HepG2 (cell line): Measurements from ENCODE around the gene GYPC. TPM values are rescaled to one million over a fixed set of nuclear protein-coding genes. Genes with fewer than 3 reads are reported as not detected.
A peak's percentile ranks its signal among the peaks of the same experiment; 100 is the strongest.

ENCODE experiments used
- ATAC-seq: fragments of 200-7000 bp; cut with Tn5 transposase; 3 replicates; pipeline ENCODE4 v1.9.1; 2020; ENCODE audit warnings: mild to moderate bottlenecking, moderate library complexity
- BruUV-seq: library from RNA; stranded (reverse); fragments of 400-500 nt; replicated peaks from 2 replicates; lab custom pipeline; 2021; lab: Mats Ljungman, UMichigan
- CTCF ChIA-PET: fragments of 300-600 bp; formaldehyde crosslinking; extraction: SDS; loops from one replicate; lab custom pipeline; 2021; ENCODE audit warnings: low total read pairs, inconsistent platforms, low intra/inter-chr PET ratio; lab: Yijun Ruan, JAX
- POLR2A ChIA-PET: fragments of 350-600 bp; sonication (Branson Sonifier 250); formaldehyde crosslinking; loops from one replicate; lab custom pipeline; 2020; ENCODE audit warnings: antibody characterized with exemption, inconsistent platforms; lab: Yijun Ruan, JAX
- DNase-seq: peaks from one replicate; pipeline ENCODE4 v3.0.0-alpha.2; 2015; ENCODE audit warnings: low spot score
- FAIRE-seq: peaks from 3 replicates; lab custom pipeline; 2011; peaks lifted over from hg19 to GRCh38; lab: Jason Lieb, UNC
- H2AFZ ChIP-seq: one replicate; pipeline ENCODE4 v1.6.1; 2011; ENCODE audit warnings: low read length, inconsistent platforms
- H3K27ac ChIP-seq: fragments of 300-600 bp; 3 replicates; pipeline ENCODE4 v1.8.0; 2011; ENCODE audit warnings: mixed run types, mild to moderate bottlenecking, mixed read lengths, low read length, inconsistent platforms; ENCODE audit not compliant: insufficient read depth; ENCODE audit errors: extremely low read length
- H3K27me3 ChIP-seq, 2 experiments: fragments of 200-600 bp in 1 of 2; 2 replicates in 1 of 2; 3 replicates in 1 of 2; pipeline versions ENCODE4 v1.6.0 to v1.8.0; 2011; ENCODE audit warnings: low read length in 2 of 2, mild to moderate bottlenecking in 2 of 2, moderate library complexity in 2 of 2, inconsistent platforms in 1 of 2; ENCODE audit not compliant: insufficient read depth in 2 of 2, control insufficient read depth in 1 of 2
- H3K36me3 ChIP-seq, 2 experiments: fragments of 200-600 bp in 1 of 2; replicated peaks in 1 of 2; 2 replicates in 1 of 2; 3 replicates in 1 of 2; pipeline versions ENCODE4 v1.5.1 to v1.8.0; 2011; ENCODE audit warnings: low read length in 2 of 2, inconsistent platforms in 1 of 2; ENCODE audit not compliant: insufficient read depth in 2 of 2, control insufficient read depth in 1 of 2
- H3K4me1 ChIP-seq: 2 replicates; pipeline ENCODE4 v1.5.1; 2012; ENCODE audit warnings: low read length, inconsistent platforms; ENCODE audit not compliant: insufficient read depth
- H3K4me2 ChIP-seq: 2 replicates; pipeline ENCODE4 v1.6.0; 2011; ENCODE audit warnings: low read depth, low read length, inconsistent platforms
- H3K4me3 ChIP-seq, 3 experiments: fragments of 200-600 bp in 1 of 3; sonication (generic), shearing (Covaris generic) in 1 of 3; replicated peaks in 1 of 3; 2 replicates each; pipeline ENCODE4 v1.5.1; 2011 to 2016; ENCODE audit warnings: low read length in 3 of 3, inconsistent platforms in 2 of 3, low read depth in 2 of 3, mild to moderate bottlenecking in 2 of 3, control low read depth in 1 of 3, mixed read lengths in 1 of 3; ENCODE audit not compliant: insufficient read depth in 1 of 3
- H3K79me2 ChIP-seq: one replicate; pipeline ENCODE4 v1.6.1; 2011; ENCODE audit warnings: low read length, inconsistent platforms; ENCODE audit not compliant: insufficient read depth
- H3K9ac ChIP-seq: 2 replicates; pipeline ENCODE4 v1.6.0; 2011; ENCODE audit warnings: mild to moderate bottlenecking, low read depth, low read length, inconsistent platforms; ENCODE audit not compliant: insufficient read depth
- H3K9me3 ChIP-seq: 2 replicates; pipeline ENCODE4 v1.5.1; 2012; ENCODE audit warnings: mild to moderate bottlenecking, low read length
- H4K20me1 ChIP-seq: 2 replicates; pipeline ENCODE4 v1.6.0; 2011; ENCODE audit warnings: inconsistent platforms, mild to moderate bottlenecking, low read length, moderate library complexity; ENCODE audit not compliant: insufficient read depth
- ATF7 ChIP-seq, 2 experiments: fragments of 450-650 bp in 1 of 2; sonication (generic) in 1 of 2; formaldehyde crosslinking in 1 of 2; IDR thresholded peaks; 2 replicates each; pipeline versions ENCODE4 v1.4.0 to v1.6.1; 2016 to 2020; ENCODE audit warnings: antibody characterized with exemption in 1 of 2, mild to moderate bottlenecking in 1 of 2, missing genetic modification reagents in 1 of 2
- FOXA1 ChIP-seq, 2 experiments: fragments of 450-650 bp in 1 of 2; sonication (generic) in 1 of 2; formaldehyde crosslinking in 1 of 2; IDR thresholded peaks; 2 replicates each; pipeline versions ENCODE4 v1.4.0 to v1.6.1; 2016 to 2020; ENCODE audit warnings: missing genetic modification reagents in 1 of 2
- FOXP1 ChIP-seq, 2 experiments: fragments of 450-650 bp in 1 of 2; IDR thresholded peaks; 2 replicates each; pipeline ENCODE4 v1.6.1; 2017 to 2018; ENCODE audit warnings: antibody characterized with exemption in 1 of 2
- LCORL ChIP-seq, 2 experiments: fragments of 450-650 bp in 1 of 2; sonication (generic) in 1 of 2; formaldehyde crosslinking in 1 of 2; IDR thresholded peaks; 2 replicates each; pipeline versions ENCODE4 v1.5.0 to v1.6.1; 2017 to 2020; ENCODE audit warnings: antibody characterized with exemption in 1 of 2, missing genetic modification reagents in 1 of 2
- MBNL3 ChIP-seq: fragments of 250-450 bp; sonication (Bioruptor Pico); conservative IDR thresholded peaks from 2 replicates; pipeline ENCODE4 v1.8.0; 2022; ENCODE audit warnings: mild to moderate bottlenecking, inconsistent platforms
- MNT ChIP-seq: fragments of 450-650 bp; IDR thresholded peaks from 2 replicates; pipeline ENCODE4 v1.6.1; 2016
- NBN ChIP-seq: fragments of 450-650 bp; conservative IDR thresholded peaks from 2 replicates; pipeline ENCODE4 v1.6.1; 2017
- NFYB ChIP-seq: sonication (generic); formaldehyde crosslinking; IDR thresholded peaks from 2 replicates; pipeline ENCODE4 v1.4.0; 2020; ENCODE audit warnings: missing genetic modification reagents
- NONO ChIP-seq, 2 experiments: fragments of 450-650 bp in 1 of 2; sonication (generic) in 1 of 2; formaldehyde crosslinking in 1 of 2; IDR thresholded peaks in 1 of 2; conservative IDR thresholded peaks in 1 of 2; 2 replicates each; pipeline versions ENCODE4 v1.6.1 to v1.8.0; 2017 to 2022; ENCODE audit warnings: mild to moderate bottlenecking in 1 of 2, missing genetic modification reagents in 1 of 2, moderate library complexity in 1 of 2
- NR0B2 ChIP-seq: sonication (generic); formaldehyde crosslinking; IDR thresholded peaks from 2 replicates; pipeline ENCODE4 v1.4.0; 2020; ENCODE audit warnings: mild to moderate bottlenecking, missing genetic modification reagents
- PHB2 ChIP-seq: fragments of 450-650 bp; IDR thresholded peaks from 2 replicates; pipeline ENCODE4 v1.6.1; 2018; ENCODE audit not compliant: partially characterized antibody
- RAD51 ChIP-seq: fragments of 450-650 bp; IDR thresholded peaks from 2 replicates; pipeline ENCODE4 v1.6.1; 2016; ENCODE audit warnings: borderline replicate concordance
- SMC3 ChIP-seq: IDR thresholded peaks from 2 replicates; pipeline ENCODE4 v1.6.1; 2011; ENCODE audit warnings: low read length, improper control_type of control experiment
- SOX6 ChIP-seq, 2 experiments: fragments of 450-650 bp in 1 of 2; sonication (generic) in 1 of 2; formaldehyde crosslinking in 1 of 2; IDR thresholded peaks; 2 replicates each; pipeline versions ENCODE4 v1.4.0 to v1.6.1; 2017 to 2020; ENCODE audit warnings: antibody characterized with exemption in 1 of 2, mild to moderate bottlenecking in 1 of 2, missing genetic modification reagents in 1 of 2
- TRIM22 ChIP-seq: fragments of 450-650 bp; IDR thresholded peaks from 2 replicates; pipeline ENCODE4 v1.6.1; 2017
- ZBTB42 ChIP-seq: sonication (generic); formaldehyde crosslinking; IDR thresholded peaks from 2 replicates; pipeline ENCODE4 v1.5.0; 2020; ENCODE audit warnings: mild to moderate bottlenecking, missing genetic modification reagents
- ZNF275 ChIP-seq: sonication (generic); formaldehyde crosslinking; IDR thresholded peaks from 2 replicates; pipeline ENCODE4 v1.8.0; 2022; ENCODE audit warnings: missing genetic modification reagents, mild to moderate bottlenecking, inconsistent platforms, borderline replicate concordance
- ZNF331 ChIP-seq: sonication (generic); formaldehyde crosslinking; IDR thresholded peaks from 2 replicates; pipeline ENCODE4 v1.4.0; 2020; ENCODE audit warnings: missing genetic modification reagents
- ZNF576 ChIP-seq: sonication (generic); formaldehyde crosslinking; IDR thresholded peaks from 2 replicates; pipeline ENCODE4 v1.4.0; 2020; ENCODE audit warnings: mild to moderate bottlenecking, missing genetic modification reagents
- WGBS: methylation state at CpG from one replicate; pipeline ENCODE4 v1.1.6; 2017; ENCODE audit warnings: low lambda C conversion rate; 5-methylcytosine and 5-hydroxymethylcytosine counted together
- in situ Hi-C: cut with HindIII; loops from 2 replicates; pipeline ENCODE4 v1.10.0; 2017; ENCODE audit warnings: low pct_unique_long_range_greater_than_20kb; ENCODE audit not compliant: extremely low pct_ligation_motif_present
- intact Hi-C: fragments of 100-400 bp; cut with micrococcal nuclease; formaldehyde crosslinking; loops from one replicate; pipeline ENCODE4 v1.10.0; 2022; ENCODE audit not compliant: unreplicated experiment
- polyA plus RNA-seq, 8 experiments: library from polyadenylated mRNA; depleted of rRNA in 3 of 8; stranded (reverse) in 7 of 8; unstranded in 1 of 8; fragments of >200 nt; fragmentation: Illumina TruSeq in 4 of 8; extraction: Trizol in 4 of 8; gene quantifications; 2 replicates each; pipeline versions ENCODE4 v1.2.1 to v1.2.3, GENCODE V29; 2011 to 2016; ENCODE audit warnings: low read depth in 4 of 8, missing spikeins in 1 of 8, mixed read lengths in 1 of 8; ENCODE audit not compliant: insufficient read depth in 1 of 8
- total RNA-seq, 5 experiments: library from RNA; depleted of rRNA; stranded (reverse); fragments of >200 nt; fragmentation: Illumina TruSeq; extraction: Trizol; gene quantifications; 2 replicates each; pipeline ENCODE4 v1.2.3, GENCODE V29; 2016; ENCODE audit warnings: low read depth in 1 of 5

GYPC gene
- total and polyA plus RNA-seq, 2 of the 13 experiments (the other 11 are each of a cell fraction or from before 2014, with no cell fraction given): not detected

- Histone ChIP-seq H4K20me1 (no peaks in the 10 kb centered on the region), H3K4me2 (no peak overlapping the region), H2AFZ (no peak overlapping the region), H3K27me3 (peaks cover 2 to 39% of the 10 kb centered on the region in 2 experiments; a peak in 4 of 5 replicates), H3K36me3 (no peaks in the 10 kb centered on the region), H3K9me3 (peaks cover 22% of the 10 kb centered on the region), H3K27ac (no peak overlapping the region), H3K79me2 (no peaks in the 10 kb centered on the region), H3K9ac (no peak overlapping the region), H3K4me1 (no peaks in the 10 kb centered on the region), H3K4me3 (no peak overlapping the region)
- DNase-seq: no peak
- BruUV-seq: no TSS peak
- POLR2A ChIA-PET: no interaction called here
- intact Hi-C loops: no loop called here
- CTCF ChIA-PET: no interaction called here
- no peak for ATAC-seq
- in situ Hi-C loops: no loop called here
- WGBS: 2% methylated on average over 1 of the region's 1 CpG
- FAIRE-seq: no peak
- TF ChIP-seq SMC3 (no peak), TRIM22 (peak; percentile 95; the same call in 1 of the 2 replicates), NBN (peak; percentile 87; the same call in 1 of the 2 replicates), PHB2 (peak; percentile 98), MBNL3 (CRISPR knock-in tag) (no peak), LCORL (IDR thresholded peaks at IDR 0.05) (peak; percentile 51; the same call in 1 of the 2 replicates), LCORL (CRISPR knock-in tag; IDR thresholded peaks at IDR 0.05) (no peak), ZNF275 (CRISPR knock-in tag) (no peak), NONO (IDR thresholded peaks at IDR 0.05) (0 out of 2 replicates have a peak, but pooled peaks have one; percentile 58), NONO (CRISPR knock-in tag; conservative IDR thresholded peaks at IDR 0.05) (no peak), SOX6 (IDR thresholded peaks at IDR 0.05) (peak; percentile 96), SOX6 (CRISPR knock-in tag; IDR thresholded peaks at IDR 0.05) (no peak), ZNF576 (CRISPR knock-in tag) (no peak), FOXP1 (IDR thresholded peaks at IDR 0.05) (peak; percentile 51), FOXP1 (CRISPR knock-in tag; IDR thresholded peaks at IDR 0.05) (no peak), MNT (peak; percentile 51), ZNF331 (no peak), NFYB (CRISPR knock-in tag) (no peak), ZBTB42 (no peak), NR0B2 (CRISPR knock-in tag) (no peak), RAD51 (peak; percentile 35; the same call in 1 of the 2 replicates), FOXA1 (IDR thresholded peaks at IDR 0.05) (peak; percentile 50), FOXA1 (CRISPR knock-in tag; IDR thresholded peaks at IDR 0.05) (no peak), ATF7 (IDR thresholded peaks at IDR 0.05) (0 out of 2 replicates have a peak, but pooled peaks have one; percentile 29), ATF7 (CRISPR knock-in tag; IDR thresholded peaks at IDR 0.05) (no peak)
Measured at GRCh38 chr2:126677176-126677538, 21.2 kb downstream of the GYPC start.
